ENCODE measurements around the gene C11orf21. TPM values are rescaled to one million over a fixed set of nuclear protein-coding genes. Genes with fewer than 3 reads are reported as not detected.

C11orf21 gene
- total RNA-seq, 1 donor from 2014 or later = not detected

GRCh38 chr11:2325719-2326118 is 24.0 kb upstream of the C11orf21 start:
- Histone ChIP-seq H3K4me3 (no peak overlapping the region), H3K36me3 (no peaks in the 10 kb centered on the region), H3K4me1 (no peaks in the 10 kb centered on the region), H3K27me3 (no peaks in the 10 kb centered on the region), H3K9me3 (no peaks in the 10 kb centered on the region), H3K27ac (no peak overlapping the region)
- no peak for TF ChIP-seq CTCF (IDR thresholded peaks at IDR 0.05)
- intact Hi-C loops (cut with DNase I) = no loop called here
- no peak for DNase-seq (ENCODE audit: low spot score in 2 of 2)

GRCh38 chr11:2325123-2325522 is 23.4 kb upstream of the C11orf21 start:
- TF ChIP-seq CTCF (IDR thresholded peaks at IDR 0.05) = no peak
- Histone ChIP-seq H3K27ac (no peak overlapping the region), H3K4me3 (no peak overlapping the region), H3K9me3 (no peaks in the 10 kb centered on the region), H3K36me3 (no peaks in the 10 kb centered on the region), H3K27me3 (no peaks in the 10 kb centered on the region), H3K4me1 (no peaks in the 10 kb centered on the region)
- intact Hi-C loops (cut with DNase I) = no loop called here
- no peak for DNase-seq (ENCODE audit: low spot score in 2 of 2)

GRCh38 chr11:2321311-2321683 is 19.6 kb upstream of the C11orf21 start:
- intact Hi-C loops (cut with DNase I) = no loop called here
- Histone ChIP-seq H3K4me3 (no peak overlapping the region), H3K9me3 (no peaks in the 10 kb centered on the region), H3K4me1 (no peaks in the 10 kb centered on the region), H3K36me3 (no peaks in the 10 kb centered on the region), H3K27me3 (no peaks in the 10 kb centered on the region), H3K27ac (no peak overlapping the region)
- TF ChIP-seq CTCF (IDR thresholded peaks at IDR 0.05) = no peak
- DNase-seq (ENCODE audit: low spot score in 2 of 2) = peak in 1 of 2 donors; percentile 25

GRCh38 chr11:2320568-2321310 is 19.0 kb upstream of the C11orf21 start:
- DNase-seq (ENCODE audit: low spot score in 2 of 2) = peak in 1 of 2 donors; percentile 41
- Histone ChIP-seq H3K9me3 (no peaks in the 10 kb centered on the region), H3K4me3 (no peak overlapping the region), H3K36me3 (no peaks in the 10 kb centered on the region), H3K4me1 (no peaks in the 10 kb centered on the region), H3K27me3 (no peaks in the 10 kb centered on the region), H3K27ac (no peak overlapping the region)
- TF ChIP-seq CTCF (IDR thresholded peaks at IDR 0.05) = no peak
- intact Hi-C loops (cut with DNase I) = no loop called here

- intact Hi-C loops (cut with DNase I) = loop anchor here (5.0 kb wide), 1 partner anchor 567 kb away; the partner anchor contains the start of gene CDKN1C
Observed at GRCh38 chr11:2319791-2320472, 18.2 kb upstream of the C11orf21 start.

More at GRCh38 chr11:2319791-2320472, 18.2 kb upstream of the C11orf21 start:
- no peaks in the 10 kb centered on the region for H3K27me3 ChIP-seq
- H3K36me3 ChIP-seq = no peaks in the 10 kb centered on the region
- DNase-seq (ENCODE audit: low spot score in 2 of 2) = peak in 1 of 2 donors; percentile 40
- H3K4me3 ChIP-seq = no peak overlapping the region
- H3K9me3 ChIP-seq = no peaks in the 10 kb centered on the region
- H3K4me1 ChIP-seq = peaks cover 0 to 6% of the 10 kb centered on the region in 2 donors
- no peak overlapping the region for H3K27ac ChIP-seq
- no peak for TF ChIP-seq CTCF (IDR thresholded peaks at IDR 0.05)
